Common myeloid progenitor, CD34-positive (primary cell): Measurements from ENCODE around the gene CACNA2D2.

Source experiments
- CTCF ChIA-PET: fragments of 350-600 bp; sonication (Branson Sonifier 250); formaldehyde crosslinking; loops from one replicate; lab custom pipeline; 2021; ENCODE audit warnings: antibody characterized with exemption; lab: Charles Lee
- POLR2A ChIA-PET: fragments of 350-600 bp; sonication (Branson Sonifier 250); formaldehyde crosslinking; loops from one replicate; lab custom pipeline; 2021; ENCODE audit warnings: antibody characterized with exemption; lab: Charles Lee
- DNase-seq, 3 donors: peaks; one replicate each; pipeline versions ENCODE4 v3.0.0 to v3.0.0-alpha.2; 2013
- H3K27ac ChIP-seq, 2 experiments: 1 replicate in 1 of 2; 2 replicates in 1 of 2; pipeline ENCODE4 v1.7.0; 2013; ENCODE audit warnings: inconsistent platforms in 2 of 2, low read length in 2 of 2, mild to moderate bottlenecking in 2 of 2, low read depth in 1 of 2, moderate library complexity in 1 of 2; ENCODE audit not compliant: severe bottlenecking in 2 of 2, insufficient read depth in 1 of 2, poor library complexity in 1 of 2
- H3K27me3 ChIP-seq, 5 experiments: replicated peaks in 2 of 5; 1 replicate in 3 of 5; 2 replicates in 2 of 5; pipeline versions ENCODE4 v1.6.1 to v1.7.0; 2013; ENCODE audit warnings: low read length in 4 of 5, mild to moderate bottlenecking in 2 of 5, moderate library complexity in 2 of 5, inconsistent platforms in 1 of 5; ENCODE audit not compliant: insufficient read depth in 5 of 5, control insufficient read depth in 4 of 5
- H3K36me3 ChIP-seq, 4 experiments: 1 replicate in 2 of 4; 2 replicates in 2 of 4; pipeline versions ENCODE4 v1.6.1 to v1.7.0; 2013; ENCODE audit warnings: low read length in 3 of 4, control low read depth in 1 of 4, mild to moderate bottlenecking in 1 of 4; ENCODE audit not compliant: control insufficient read depth in 4 of 4, insufficient read depth in 4 of 4
- H3K4me1 ChIP-seq, 4 experiments: 1 replicate in 3 of 4; 2 replicates in 1 of 4; pipeline versions ENCODE4 v1.6.1 to v1.7.1; 2013; ENCODE audit warnings: low read length in 3 of 4, mild to moderate bottlenecking in 3 of 4, control low read depth in 1 of 4, inconsistent platforms in 1 of 4, moderate library complexity in 1 of 4; ENCODE audit not compliant: control insufficient read depth in 4 of 4, insufficient read depth in 4 of 4; ENCODE audit errors: control extremely low read depth in 1 of 4
- H3K4me3 ChIP-seq, 7 experiments: 1 replicate in 4 of 7; 2 replicates in 3 of 7; pipeline versions ENCODE4 v1.5.1 to v1.7.0; 2013; ENCODE audit warnings: mild to moderate bottlenecking in 7 of 7, low read length in 6 of 7, moderate library complexity in 6 of 7, inconsistent platforms in 2 of 7, low read depth in 2 of 7, control low read depth in 1 of 7; ENCODE audit not compliant: insufficient read depth in 4 of 7, control insufficient read depth in 1 of 7; ENCODE audit errors: extremely low read depth in 1 of 7
- H3K9me3 ChIP-seq, 5 experiments: 1 replicate in 4 of 5; 2 replicates in 1 of 5; pipeline versions ENCODE4 v1.6.1 to v1.7.1; 2013; ENCODE audit warnings: low read length in 4 of 5, mild to moderate bottlenecking in 2 of 5, inconsistent platforms in 1 of 5, low read depth in 1 of 5, moderate library complexity in 1 of 5; ENCODE audit not compliant: control insufficient read depth in 4 of 5, insufficient read depth in 2 of 5; ENCODE audit errors: control extremely low read depth in 1 of 5
- WGBS: methylation state at CpG from one replicate; pipeline ENCODE4 v1.1.5; 2013; ENCODE audit not compliant: insufficient coverage; 5-methylcytosine and 5-hydroxymethylcytosine counted together

The CACNA2D2 gene

GRCh38 chr3:50416736-50417636 is 86.4 kb downstream of the CACNA2D2 start:
- ChIA-PET CTCF (interaction anchor here (1.0 kb wide), 1 partner anchor 17 kb away, joined by 3 read pairs; no protein-coding TSS in a partner anchor), POLR2A (no interaction called here)
- H3K4me1 ChIP-seq, result peaks cover 0 to 10% (median 8%) of the 10 kb centered on the region in 4 experiments
- DNase-seq, result no peak
- H3K4me3 ChIP-seq, result no peak overlapping the region
- WGBS, result 94% methylated on average over 5 of the region's 9 CpGs
- H3K27me3 ChIP-seq, result no peaks in the 10 kb centered on the region
- H3K27ac ChIP-seq, result no peak overlapping the region
- H3K9me3 ChIP-seq, result no peaks in the 10 kb centered on the region
- no peaks in the 10 kb centered on the region for H3K36me3 ChIP-seq

- ChIA-PET CTCF (interaction anchor here (0.7 to 1.1 kb wide), 2 partner anchors 68 to 128 kb away, joined by 3 to 4 read pairs; no protein-coding TSS in a partner anchor), POLR2A (no interaction called here)
- Histone ChIP-seq H3K4me3 (no peak overlapping the region), H3K36me3 (no peaks in the 10 kb centered on the region), H3K9me3 (no peaks in the 10 kb centered on the region), H3K4me1 (peaks cover 0 to 10% (median 8%) of the 10 kb centered on the region in 4 experiments), H3K27me3 (no peaks in the 10 kb centered on the region), H3K27ac (no peak overlapping the region)
- peak in 2 of 3 donors; percentile 47 to 56 for DNase-seq
- WGBS, result 14% methylated on average over 5 of the region's 5 CpGs
These were observed 87.6 kb downstream of the CACNA2D2 start for GRCh38 chr3:50415816-50416215.

DNA sequence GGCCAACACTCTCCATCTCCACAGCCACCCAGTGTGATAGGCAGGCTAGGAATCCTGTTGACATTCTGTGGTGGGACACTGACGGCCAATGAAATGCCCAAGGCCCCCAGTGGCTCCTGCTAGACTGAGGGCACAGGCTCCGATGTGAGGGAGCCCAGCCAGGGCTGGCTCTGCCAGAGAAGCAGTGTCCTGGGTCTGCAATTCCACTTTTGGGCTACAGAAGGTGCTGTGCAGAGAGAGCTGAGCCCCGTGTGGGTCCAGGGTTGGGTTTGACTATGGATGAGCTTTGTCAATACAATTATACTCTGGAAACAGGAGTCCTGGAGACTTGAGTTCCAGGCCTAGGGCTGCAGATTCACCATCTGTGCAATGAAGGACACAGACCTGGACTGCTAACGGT is 88.4 kb downstream of the CACNA2D2 start:
- DNase-seq, result no peak
- 100% methylated on average over 4 of the region's 4 CpGs for WGBS
- H3K4me1 ChIP-seq, result peaks cover 0 to 10% (median 8%) of the 10 kb centered on the region in 4 experiments
- POLR2A ChIA-PET, result no interaction called here
- no peaks in the 10 kb centered on the region for H3K9me3 ChIP-seq
- no peak overlapping the region for H3K27ac ChIP-seq
- no peak overlapping the region for H3K4me3 ChIP-seq
- no peaks in the 10 kb centered on the region for H3K36me3 ChIP-seq
- CTCF ChIA-PET, result interaction anchor here (1.3 kb wide), 1 partner anchor 10 kb away, joined by 3 read pairs; no protein-coding TSS in a partner anchor
- H3K27me3 ChIP-seq, result no peaks in the 10 kb centered on the region

- H3K4me3 ChIP-seq, result no peak overlapping the region
- ChIA-PET CTCF (interaction anchor here (0.8 to 1.3 kb wide), 2 partner anchors 10 to 135 kb away, joined by 3 read pairs; no protein-coding TSS in a partner anchor), POLR2A (no interaction called here)
- 97% methylated on average over 12 of the region's 14 CpGs for WGBS
- H3K9me3 ChIP-seq, result no peaks in the 10 kb centered on the region
- H3K36me3 ChIP-seq, result no peaks in the 10 kb centered on the region
- H3K27me3 ChIP-seq, result no peaks in the 10 kb centered on the region
- H3K27ac ChIP-seq, result no peak overlapping the region
- DNase-seq, result no peak
- peaks cover 0 to 10% (median 8%) of the 10 kb centered on the region in 4 experiments for H3K4me1 ChIP-seq
These were observed 88.8 kb downstream of the CACNA2D2 start for GRCh38 chr3:50414616-50415015.

- H3K27ac ChIP-seq, result no peak overlapping the region
- CTCF ChIA-PET, result interaction anchor here (1.3 kb wide), 1 partner anchor 22 kb away, joined by 3 read pairs; no protein-coding TSS in a partner anchor
- DNase-seq, result no peak
- H3K36me3 ChIP-seq, result no peaks in the 10 kb centered on the region
- H3K27me3 ChIP-seq, result no peaks in the 10 kb centered on the region
- POLR2A ChIA-PET, result no interaction called here
- 97% methylated on average over 7 of the region's 11 CpGs for WGBS
- peaks cover 0 to 10% (median 8%) of the 10 kb centered on the region in 4 experiments for H3K4me1 ChIP-seq
- H3K4me3 ChIP-seq, result no peak overlapping the region
- no peaks in the 10 kb centered on the region for H3K9me3 ChIP-seq
These were observed 91.1 kb downstream of the CACNA2D2 start for GRCh38 chr3:50412231-50412754.

DNA sequence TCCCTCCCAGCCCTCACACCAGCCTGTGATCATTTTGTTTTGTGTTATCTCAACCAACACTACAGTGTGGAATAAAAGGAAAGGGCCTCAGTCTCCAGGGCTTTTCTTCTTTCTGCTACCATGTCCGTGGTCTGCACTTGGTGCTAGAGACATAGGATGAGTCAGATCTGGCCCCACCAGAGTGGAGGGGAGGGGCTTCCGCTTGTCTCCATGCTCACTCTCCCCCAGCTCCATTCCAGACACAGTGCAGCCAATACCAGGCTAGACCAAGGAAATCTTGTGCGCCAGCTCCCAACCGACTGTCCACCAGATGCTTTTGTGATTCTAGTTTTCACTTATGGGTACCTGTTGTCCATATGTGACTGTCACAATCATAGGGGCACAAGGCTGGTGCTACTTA is 92.2 kb downstream of the CACNA2D2 start:
- Histone ChIP-seq H3K4me1 (peaks cover 0 to 9% (median 8%) of the 10 kb centered on the region in 4 experiments), H3K27ac (no peak overlapping the region), H3K36me3 (no peaks in the 10 kb centered on the region), H3K4me3 (no peak overlapping the region), H3K27me3 (no peaks in the 10 kb centered on the region), H3K9me3 (no peaks in the 10 kb centered on the region)
- POLR2A ChIA-PET, result no interaction called here
- no peak for DNase-seq
- CTCF ChIA-PET, result interaction anchor here (1.1 to 1.3 kb wide), 2 partner anchors 21 to 133 kb away, joined by 3 read pairs; no protein-coding TSS in a partner anchor
- 100% methylated on average over 2 of the region's 4 CpGs for WGBS
